HCT116 (cell line): Measurements from ENCODE around the gene PNMT. TPM values are rescaled to one million over a fixed set of nuclear protein-coding genes. Genes with fewer than 3 reads are reported as not detected.

ENCODE experiments used
- ATAC-seq: fragments of 200-7000 bp; cut with Tn5 transposase; 2 replicates; pipeline ENCODE4 v1.9.1; 2020; ENCODE audit warnings: mild to moderate bottlenecking, moderate library complexity
- BruUV-seq: library from RNA; stranded (reverse); fragments of 400-500 nt; replicated peaks from 2 replicates; lab custom pipeline; 2021; lab: Mats Ljungman, UMichigan
- CTCF ChIA-PET: fragments of 300-600 bp; sonication (Branson Sonifier 250); formaldehyde crosslinking; loops from one replicate; lab custom pipeline; 2021; ENCODE audit warnings: antibody characterized with exemption; lab: Charles Lee
- POLR2A ChIA-PET: fragments of 300-600, 350-600 bp; sonication (Branson Sonifier 250); formaldehyde crosslinking; loops from one replicate; lab custom pipeline; 2021; ENCODE audit warnings: antibody characterized with exemption; lab: Charles Lee
- RAD21 ChIA-PET, 2 experiments: fragments of 300-600 bp; sonication (Branson Sonifier 250); formaldehyde crosslinking; loops; one replicate each; lab custom pipeline; 2023; ENCODE audit warnings: low total read pairs in 2 of 2; ENCODE audit not compliant: uncharacterized antibody in 2 of 2, unreplicated experiment in 2 of 2, low non-redundant PET in 1 of 2; lab: Charles Lee
- DNase-seq: peaks from one replicate; pipeline ENCODE4 v3.0.0-alpha.2; 2010; ENCODE audit warnings: low read depth, low spot score
- H2AFZ ChIP-seq: fragments of 200-600 bp; shearing (Covaris generic), sonication (generic); 2 replicates; pipeline ENCODE4 v1.6.1; 2017; ENCODE audit warnings: low read depth, mixed run types, mixed read lengths, antibody characterized with exemption, low read length; ENCODE audit not compliant: poor library complexity, severe bottlenecking
- H3K27ac ChIP-seq: 2 replicates; pipeline ENCODE4 v1.5.1; 2012; ENCODE audit warnings: low read depth, low read length
- H3K27me3 ChIP-seq: fragments of 200-600 bp; sonication (generic); 2 replicates; pipeline ENCODE4 v1.6.1; 2016; ENCODE audit warnings: mixed run types, low read length, mixed read lengths; ENCODE audit not compliant: insufficient read depth
- H3K36me3 ChIP-seq, 2 experiments: fragments of 200-500 bp in 1 of 2; fragments of 200-600 bp in 1 of 2; sonication (Bioruptor generic) in 1 of 2; sonication (generic) in 1 of 2; 2 replicates each; pipeline versions ENCODE4 v1.5.1 to v1.6.1; 2014 to 2016; ENCODE audit warnings: low read length in 2 of 2, inconsistent platforms in 1 of 2, mixed read lengths in 1 of 2, mixed run types in 1 of 2; ENCODE audit not compliant: insufficient read depth in 2 of 2, control insufficient read depth in 1 of 2
- H3K4me1 ChIP-seq, 2 experiments: fragments of 200-600 bp in 1 of 2; sonication (generic) in 1 of 2; 2 replicates each; pipeline versions ENCODE4 v1.5.1 to v1.6.1; 2012 to 2017; ENCODE audit warnings: low read length in 2 of 2, inconsistent platforms in 1 of 2, mild to moderate bottlenecking in 1 of 2, mixed read lengths in 1 of 2, mixed run types in 1 of 2, moderate library complexity in 1 of 2; ENCODE audit not compliant: insufficient read depth in 2 of 2, control insufficient read depth in 1 of 2
- H3K4me2 ChIP-seq: fragments of 200-600 bp; sonication (generic); 2 replicates; pipeline ENCODE4 v1.6.1; 2017; ENCODE audit warnings: mixed run types, low read length, mixed read lengths
- H3K4me3 ChIP-seq, 2 experiments: fragments of 200-600 bp in 1 of 2; sonication (generic) in 1 of 2; replicated peaks in 1 of 2; 2 replicates each; pipeline ENCODE4 v1.5.1; 2011 to 2016; ENCODE audit warnings: low read length in 2 of 2, control low read depth in 1 of 2, low read depth in 1 of 2, mild to moderate bottlenecking in 1 of 2, mixed read lengths in 1 of 2, mixed run types in 1 of 2
- H3K79me2 ChIP-seq: fragments of 200-600 bp; sonication (generic); 2 replicates; pipeline ENCODE4 v1.6.1; 2017; ENCODE audit warnings: mild to moderate bottlenecking, mixed run types, low read length, moderate library complexity, mixed read lengths; ENCODE audit not compliant: insufficient read depth
- H3K9ac ChIP-seq: fragments of 200-600 bp; sonication (generic); 2 replicates; pipeline ENCODE4 v1.6.1; 2016; ENCODE audit warnings: low read length, mixed read lengths
- H3K9me2 ChIP-seq: fragments of 200-600 bp; sonication (generic), shearing (Covaris generic); 2 replicates; pipeline ENCODE4 v1.6.1; 2017; ENCODE audit warnings: mixed run types, mild to moderate bottlenecking, moderate library complexity; ENCODE audit not compliant: insufficient read depth
- H3K9me3 ChIP-seq, 2 experiments: fragments of 200-500 bp in 1 of 2; fragments of 200-600 bp in 1 of 2; sonication (Bioruptor generic) in 1 of 2; sonication (generic) in 1 of 2; 2 replicates each; pipeline ENCODE4 v1.6.1; 2014 to 2017; ENCODE audit warnings: low read length in 2 of 2, mixed read lengths in 2 of 2, inconsistent platforms in 1 of 2, low read depth in 1 of 2, mild to moderate bottlenecking in 1 of 2, mixed run types in 1 of 2, moderate library complexity in 1 of 2; ENCODE audit not compliant: control insufficient read depth in 1 of 2, insufficient read depth in 1 of 2
- H4K20me1 ChIP-seq: fragments of 200-600 bp; sonication (generic), shearing (Covaris generic); 2 replicates; pipeline ENCODE4 v1.6.1; 2017; ENCODE audit warnings: mixed run types, mild to moderate bottlenecking, moderate library complexity; ENCODE audit not compliant: insufficient read depth
- CBX3 ChIP-seq: IDR thresholded peaks from 2 replicates; pipeline ENCODE4 v1.6.1; 2012; ENCODE audit warnings: low read depth
- CEBPB ChIP-seq: IDR thresholded peaks from 2 replicates; pipeline ENCODE4 v1.6.1; 2012; ENCODE audit warnings: low read depth
- EGR1 ChIP-seq: IDR thresholded peaks from 2 replicates; pipeline ENCODE4 v1.6.1; 2012; ENCODE audit warnings: low read depth
- ELF1 ChIP-seq: IDR thresholded peaks from 2 replicates; pipeline ENCODE4 v1.6.1; 2012; ENCODE audit warnings: low read depth, borderline replicate concordance
- POLR2AphosphoS5 ChIP-seq: IDR thresholded peaks from 2 replicates; pipeline ENCODE4 v1.6.1; 2011; ENCODE audit warnings: mild to moderate bottlenecking, low read depth, low read length, moderate library complexity
- REST ChIP-seq: IDR thresholded peaks from 2 replicates; pipeline ENCODE4 v1.6.1; 2012; ENCODE audit warnings: low read depth
- SP1 ChIP-seq: IDR thresholded peaks from 2 replicates; pipeline ENCODE4 v1.6.1; 2012; ENCODE audit warnings: low read depth
- SRF ChIP-seq: IDR thresholded peaks from 2 replicates; pipeline ENCODE4 v1.6.1; 2012; ENCODE audit warnings: low read depth
- intact Hi-C: fragments of 100-400 bp; cut with micrococcal nuclease; formaldehyde crosslinking; loops from 2 replicates; pipeline ENCODE4 v1.10.0; 2022
- total RNA-seq: library from RNA; stranded (reverse); gene quantifications from one replicate; pipeline ENCODE4 v1.2.1, GENCODE V29; 2021; ENCODE audit not compliant: unreplicated experiment
- TF ChIP-seq, protein P1 (sequence below): IDR thresholded peaks from 2 replicates; pipeline ENCODE4 v1.6.1; 2012
- TF ChIP-seq, protein P2 (sequence below): IDR thresholded peaks from 2 replicates; pipeline ENCODE4 v1.6.1; 2012
- TF ChIP-seq, protein P3 (sequence below): IDR thresholded peaks from 2 replicates; pipeline ENCODE4 v1.6.1; 2011; ENCODE audit warnings: mild to moderate bottlenecking, low read length, moderate library complexity; ENCODE audit not compliant: insufficient replicate concordance; ENCODE audit errors: extremely low read depth

Gene PNMT
- total RNA-seq, 1 experiment from 2014 or later, result not detected

- Histone ChIP-seq H2AFZ (no peak overlapping the region), H3K9ac (no peak overlapping the region), H3K4me3 (no peak overlapping the region)
- RAD21 ChIA-PET, result interaction anchor here (1.2 to 3.6 kb wide), 2 partner anchors 45 to 51 kb away, joined by 3 to 15 read pairs; no protein-coding TSS in a partner anchor
- POLR2A ChIA-PET, result no interaction called here
- TF ChIP-seq, protein P1, sequence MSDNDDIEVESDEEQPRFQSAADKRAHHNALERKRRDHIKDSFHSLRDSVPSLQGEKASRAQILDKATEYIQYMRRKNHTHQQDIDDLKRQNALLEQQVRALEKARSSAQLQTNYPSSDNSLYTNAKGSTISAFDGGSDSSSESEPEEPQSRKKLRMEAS, result no peak
- no peak for TF ChIP-seq REST
- no peak for TF ChIP-seq SP1
- TF ChIP-seq EGR1, result no peak
- no peak for TF ChIP-seq CBX3
- no peak for TF ChIP-seq SRF
- TF ChIP-seq ELF1, result no peak
- no peak for TF ChIP-seq CEBPB
- TF ChIP-seq, protein P2, sequence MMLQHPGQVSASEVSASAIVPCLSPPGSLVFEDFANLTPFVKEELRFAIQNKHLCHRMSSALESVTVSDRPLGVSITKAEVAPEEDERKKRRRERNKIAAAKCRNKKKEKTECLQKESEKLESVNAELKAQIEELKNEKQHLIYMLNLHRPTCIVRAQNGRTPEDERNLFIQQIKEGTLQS, result no peak
- TF ChIP-seq, protein P3, sequence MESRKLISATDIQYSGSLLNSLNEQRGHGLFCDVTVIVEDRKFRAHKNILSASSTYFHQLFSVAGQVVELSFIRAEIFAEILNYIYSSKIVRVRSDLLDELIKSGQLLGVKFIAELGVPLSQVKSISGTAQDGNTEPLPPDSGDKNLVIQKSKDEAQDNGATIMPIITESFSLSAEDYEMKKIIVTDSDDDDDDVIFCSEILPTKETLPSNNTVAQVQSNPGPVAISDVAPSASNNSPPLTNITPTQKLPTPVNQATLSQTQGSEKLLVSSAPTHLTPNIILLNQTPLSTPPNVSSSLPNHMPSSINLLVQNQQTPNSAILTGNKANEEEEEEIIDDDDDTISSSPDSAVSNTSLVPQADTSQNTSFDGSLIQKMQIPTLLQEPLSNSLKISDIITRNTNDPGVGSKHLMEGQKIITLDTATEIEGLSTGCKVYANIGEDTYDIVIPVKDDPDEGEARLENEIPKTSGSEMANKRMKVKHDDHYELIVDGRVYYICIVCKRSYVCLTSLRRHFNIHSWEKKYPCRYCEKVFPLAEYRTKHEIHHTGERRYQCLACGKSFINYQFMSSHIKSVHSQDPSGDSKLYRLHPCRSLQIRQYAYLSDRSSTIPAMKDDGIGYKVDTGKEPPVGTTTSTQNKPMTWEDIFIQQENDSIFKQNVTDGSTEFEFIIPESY, result no peak
- no peak for TF ChIP-seq POLR2AphosphoS5
- TF ChIP-seq, all 23 proteins: peak for 0
- Histone ChIP-seq H3K9me3 (no peaks in the 10 kb centered on the region), H3K4me1 (peaks cover 17% of the 10 kb centered on the region in 2 experiments; a peak in 2 of 4 replicates), H3K9me2 (no peaks in the 10 kb centered on the region), H3K4me2 (no peak overlapping the region), H3K79me2 (no peaks in the 10 kb centered on the region), H3K36me3 (no peaks in the 10 kb centered on the region), H4K20me1 (no peaks in the 10 kb centered on the region), H3K27me3 (no peaks in the 10 kb centered on the region), H3K27ac (no peak overlapping the region)
- no TSS peak for BruUV-seq
- CTCF ChIA-PET, result interaction anchor here (3.9 kb wide), 1 partner anchor 53 kb away, joined by 51 read pairs; no protein-coding TSS in a partner anchor
- no peak for DNase-seq
- ATAC-seq, result no peak
- intact Hi-C loops, result loop anchor here (2.0 to 5.0 kb wide), 3 partner anchors 39 to 126 kb away; no protein-coding TSS in a partner anchor
Measured at GRCh38 chr17:39673335-39674081, 5.3 kb downstream of the PNMT start.
